GM12878 (cell line): ENCODE data around the gene DHX16. TPM values are rescaled to one million over a fixed set of nuclear protein-coding genes. Genes with fewer than 3 reads are reported as not detected.

ENCODE experiments used
- ATAC-seq: fragments of 200-7000 bp; cut with Tn5 transposase; 3 replicates; pipeline ENCODE4 v1.9.1; 2020; ENCODE audit warnings: mild to moderate bottlenecking, moderate library complexity
- BruUV-seq: library from RNA; stranded (reverse); fragments of 400-500 nt; replicated peaks from 2 replicates; lab custom pipeline; 2021; lab: Mats Ljungman, UMichigan
- CTCF ChIA-PET: fragments of 300-600 bp; sonication (Branson Sonifier 250); formaldehyde crosslinking; extraction: SDS; loops from one replicate; lab custom pipeline; 2021; ENCODE audit warnings: inconsistent platforms; lab: Yijun Ruan, JAX
- POLR2A ChIA-PET: fragments of 350-600 bp; formaldehyde crosslinking; extraction: SDS; loops from one replicate; lab custom pipeline; 2021; ENCODE audit warnings: inconsistent platforms; lab: Charles Lee
- RAD21 ChIA-PET: fragments of 300-600 bp; sonication (Branson Sonifier 250); formaldehyde crosslinking; loops from one replicate; lab custom pipeline; 2023; ENCODE audit warnings: antibody characterized with exemption; ENCODE audit not compliant: unreplicated experiment; lab: Charles Lee
- SMC1A ChIA-PET: fragments of 300-600 bp; sonication (Branson Sonifier 250); formaldehyde crosslinking; loops from one replicate; lab custom pipeline; 2023; ENCODE audit not compliant: unreplicated experiment, uncharacterized antibody; lab: Charles Lee
- DNase-seq: peaks from one replicate; pipeline ENCODE4 v3.0.0-alpha.2; 2011; ENCODE audit warnings: low read depth, low spot score
- FAIRE-seq: peaks from 3 replicates; lab custom pipeline; 2011; peaks lifted over from hg19 to GRCh38; lab: Jason Lieb, UNC
- H2AFZ ChIP-seq: 2 replicates; pipeline ENCODE4 v1.6.0; 2011; ENCODE audit warnings: low read depth, low read length, control low read depth; ENCODE audit not compliant: control insufficient read depth
- H3K27ac ChIP-seq: 2 replicates; pipeline ENCODE4 v1.5.1; 2011; ENCODE audit warnings: control low read depth; ENCODE audit not compliant: control insufficient read depth, insufficient read depth
- H3K27me3 ChIP-seq, 2 experiments: replicated peaks in 1 of 2; 2 replicates each; pipeline versions ENCODE4 v1.6.0 to v1.6.1; 2011; ENCODE audit warnings: low read length in 1 of 2; ENCODE audit not compliant: control insufficient read depth in 2 of 2, insufficient read depth in 2 of 2
- H3K36me3 ChIP-seq, 2 experiments: 2 replicates each; pipeline ENCODE4 v1.5.1; 2011; ENCODE audit warnings: low read length in 1 of 2; ENCODE audit not compliant: control insufficient read depth in 2 of 2, insufficient read depth in 2 of 2
- H3K4me1 ChIP-seq: 2 replicates; pipeline ENCODE4 v1.6.1; 2011; ENCODE audit warnings: mild to moderate bottlenecking, low read length, moderate library complexity, mixed read lengths; ENCODE audit not compliant: control insufficient read depth, insufficient read depth
- H3K4me2 ChIP-seq: 2 replicates; pipeline ENCODE4 v1.6.0; 2011; ENCODE audit warnings: control low read depth; ENCODE audit not compliant: control insufficient read depth, insufficient read depth
- H3K4me3 ChIP-seq: fragments of 200-600 bp; sonication (generic); 2 replicates; pipeline ENCODE4 v1.5.1; 2016
- H3K79me2 ChIP-seq: 2 replicates; pipeline ENCODE4 v1.6.0; 2011; ENCODE audit warnings: low read length; ENCODE audit not compliant: control insufficient read depth, insufficient read depth
- H3K9ac ChIP-seq: 2 replicates; pipeline ENCODE4 v1.8.0; 2011; ENCODE audit warnings: low read length, control low read depth, mixed read lengths; ENCODE audit not compliant: control insufficient read depth, insufficient read depth
- H3K9me3 ChIP-seq: replicated peaks from 3 replicates; pipeline ENCODE4 v1.5.1; 2011; ENCODE audit warnings: mild to moderate bottlenecking, low read length; ENCODE audit not compliant: control insufficient read depth, insufficient read depth
- H4K20me1 ChIP-seq: 2 replicates; pipeline ENCODE4 v1.6.0; 2011; ENCODE audit not compliant: control insufficient read depth, insufficient read depth
- BACH1 ChIP-seq: fragments of 450-650 bp; IDR thresholded peaks from 2 replicates; pipeline ENCODE4 v1.6.1; 2017; ENCODE audit warnings: mild to moderate bottlenecking, borderline replicate concordance
- BHLHE40 ChIP-seq, 2 experiments: fragments of 450-650 bp in 1 of 2; IDR thresholded peaks; 2 replicates each; pipeline ENCODE4 v1.6.1; 2011 to 2017; ENCODE audit warnings: low read depth in 2 of 2, borderline replicate concordance in 1 of 2, improper control_type of control experiment in 1 of 2, low read length in 1 of 2, mild to moderate bottlenecking in 1 of 2
- CBFB ChIP-seq: IDR thresholded peaks from 2 replicates; pipeline ENCODE4 v1.6.1; 2016; ENCODE audit warnings: antibody characterized with exemption, low read depth
- CREM ChIP-seq: IDR thresholded peaks from 2 replicates; pipeline ENCODE4 v1.6.1; 2014; ENCODE audit warnings: antibody characterized with exemption, low read depth
- EGR1 ChIP-seq, 2 experiments: IDR thresholded peaks; 1 replicate in 1 of 2; 2 replicates in 1 of 2; pipeline ENCODE4 v1.6.1; 2011 to 2012; ENCODE audit warnings: low read depth in 2 of 2, low read length in 2 of 2, borderline replicate concordance in 1 of 2, mild to moderate bottlenecking in 1 of 2, moderate library complexity in 1 of 2
- HDGF ChIP-seq: fragments of 450-650 bp; IDR thresholded peaks from 2 replicates; pipeline ENCODE4 v1.6.1; 2016; ENCODE audit warnings: antibody characterized with exemption
- IRF4 ChIP-seq: IDR thresholded peaks from 2 replicates; pipeline ENCODE4 v1.6.1; 2011; ENCODE audit warnings: low read depth, low read length
- KLF5 ChIP-seq: fragments of 450-650 bp; IDR thresholded peaks from 2 replicates; pipeline ENCODE4 v1.6.1; 2014; ENCODE audit warnings: mild to moderate bottlenecking; ENCODE audit not compliant: partially characterized antibody
- POLR2A ChIP-seq: IDR thresholded peaks from 2 replicates; pipeline ENCODE4 v1.6.1; 2011; ENCODE audit warnings: low read depth, mild to moderate bottlenecking, low read length
- POU2F2 ChIP-seq: IDR thresholded peaks from 3 replicates; pipeline ENCODE4 v1.6.1; 2011; ENCODE audit warnings: low read depth, mild to moderate bottlenecking, low read length, borderline replicate concordance
- RB1 ChIP-seq: fragments of 450-650 bp; formaldehyde crosslinking; IDR thresholded peaks from 2 replicates; pipeline ENCODE4 v1.6.1; 2017; ENCODE audit warnings: mild to moderate bottlenecking, borderline replicate concordance
- RELA ChIP-seq: fragments of 450-650 bp; IDR thresholded peaks from 2 replicates; pipeline ENCODE4 v1.8.0; 2014; ENCODE audit warnings: borderline replicate concordance; ENCODE audit not compliant: partially characterized antibody
- SMARCA5 ChIP-seq: fragments of 450-650 bp; IDR thresholded peaks from 2 replicates; pipeline ENCODE4 v1.6.1; 2017; ENCODE audit warnings: mild to moderate bottlenecking
- SMC3 ChIP-seq: IDR thresholded peaks from 2 replicates; pipeline ENCODE4 v1.6.1; 2011; ENCODE audit warnings: low read length, improper control_type of control experiment, borderline replicate concordance
- TARDBP ChIP-seq: IDR thresholded peaks from 2 replicates; pipeline ENCODE4 v1.6.1; 2016; ENCODE audit warnings: borderline replicate concordance
- YY1 ChIP-seq: IDR thresholded peaks from 2 replicates; pipeline ENCODE4 v1.6.1; 2011; ENCODE audit warnings: low read depth, mild to moderate bottlenecking, low read length
- ZNF207 ChIP-seq: fragments of 450-650 bp; IDR thresholded peaks from 2 replicates; pipeline ENCODE4 v1.6.1; 2014; ENCODE audit warnings: antibody characterized with exemption, mild to moderate bottlenecking, borderline replicate concordance
- WGBS: methylation state at CpG from one replicate; pipeline ENCODE4 v1.1.6; 2016; ENCODE audit warnings: low lambda C conversion rate; ENCODE audit not compliant: insufficient replicate concordance, insufficient coverage; ENCODE audit errors: missing lambda C conversion rate; 5-methylcytosine and 5-hydroxymethylcytosine counted together
- in situ Hi-C: fragments of 300-500 bp; cut with MboI; formaldehyde crosslinking; loops from 9 replicates; pipeline ENCODE4 v1.14.3; 2018; ENCODE audit warnings: mixed read lengths
- intact Hi-C: fragments of 100-400 bp; cut with micrococcal nuclease; formaldehyde crosslinking; loops from one replicate; pipeline ENCODE4 v1.14.2; 2022; ENCODE audit not compliant: unreplicated experiment
- polyA plus RNA-seq, 11 experiments: library from polyadenylated mRNA; depleted of rRNA in 4 of 11; unstranded in 6 of 11; stranded (reverse) in 5 of 11; fragments of >200 nt; fragmentation: Nextera tagmentation in 4 of 11; fragmentation: Illumina TruSeq in 1 of 11; extraction: Ambion mirVana in 4 of 11; extraction: Trizol in 1 of 11; gene quantifications; 1 replicate in 1 of 11; 2 replicates in 10 of 11; pipeline versions ENCODE4 v1.2.1 to v1.2.3, GENCODE V29; 2011 to 2016; ENCODE audit warnings: inconsistent platforms in 2 of 11, missing spikeins in 2 of 11, low read depth in 1 of 11
- total RNA-seq, 4 experiments: library from RNA; depleted of rRNA in 3 of 4; stranded (reverse); fragments of >200 nt in 3 of 4; fragmentation: Illumina TruSeq in 1 of 4; extraction: Trizol in 1 of 4; gene quantifications; 2 replicates each; pipeline versions ENCODE4 v1.2.1 to v1.2.3, GENCODE V29; 2013 to 2021
- TF ChIP-seq, protein P1 (sequence below): fragments of 450-650 bp; conservative IDR thresholded peaks from 2 replicates; pipeline ENCODE4 v1.6.1; 2017; ENCODE audit warnings: mild to moderate bottlenecking, moderate library complexity
- TF ChIP-seq, protein P2 (sequence below): fragments of 450-650 bp; IDR thresholded peaks from 2 replicates; pipeline ENCODE4 v1.6.1; 2018; ENCODE audit warnings: borderline replicate concordance, mild to moderate bottlenecking; ENCODE audit not compliant: partially characterized antibody

DHX16 gene
- total and polyA plus RNA-seq, 10 of the 15 experiments (the other 5 are each of a cell fraction or from before 2014, with no cell fraction given) = 10.1 to 41.4 (median 38.3) TPM

DNA sequence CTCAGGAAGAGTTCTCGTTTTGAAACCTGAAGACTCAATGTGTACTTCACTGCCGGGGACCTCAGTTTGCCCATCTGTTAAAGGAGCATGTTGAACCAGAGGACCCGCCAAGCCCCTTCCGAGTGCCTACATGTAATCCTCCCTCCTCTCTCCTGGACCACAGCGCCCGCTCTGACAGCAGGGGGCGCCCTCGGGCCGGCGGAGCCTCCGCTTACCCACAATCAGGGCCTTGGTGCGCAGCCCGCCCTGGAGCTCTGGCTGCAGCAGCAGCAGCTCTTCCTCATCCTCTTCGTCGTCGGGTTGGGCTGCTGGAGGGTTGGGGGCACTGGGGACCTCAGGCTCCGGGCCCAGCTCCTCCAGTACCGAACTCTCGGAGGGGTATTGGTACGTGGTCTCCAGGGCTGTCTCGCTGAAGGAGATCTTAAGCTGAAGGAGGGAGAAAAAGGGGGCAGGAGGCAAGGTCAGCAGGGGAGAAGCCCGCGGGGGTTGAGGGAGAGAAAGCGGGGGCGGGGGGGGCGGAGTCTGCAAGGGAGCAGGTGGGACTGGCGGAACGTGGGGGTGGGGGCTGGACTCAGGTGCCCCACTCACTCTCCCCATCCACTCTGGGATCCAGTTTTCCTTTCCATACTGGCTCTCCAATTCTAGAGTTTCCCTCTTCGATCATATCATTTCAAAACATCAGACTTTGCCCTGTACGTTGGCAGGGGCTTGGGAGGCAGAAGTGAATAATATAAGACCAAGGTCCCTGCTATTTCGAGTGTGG, 6.3 kb upstream of the DHX16 start:
- SMC1A ChIA-PET = interaction anchor here (0.6 to 11.3 kb wide), 17 partner anchors 9 to 401 kb away, joined by 3 to 265 read pairs (median 4); partner anchors contain the start of genes MDC1, MRPS18B, NRM and TUBB
- Histone ChIP-seq H3K36me3 (peaks cover 10 to 24% of the 10 kb centered on the region in 2 experiments), H3K79me2 (peaks cover 58% of the 10 kb centered on the region), H3K27ac (peak overlapping the region; percentile 65), H3K9ac (peak overlapping the region; percentile 73), H3K4me3 (peak overlapping the region; percentile 100), H3K4me1 (peaks cover 8% of the 10 kb centered on the region), H3K4me2 (peak overlapping the region; percentile 89), H3K9me3 (no peaks in the 10 kb centered on the region), H3K27me3 (no peaks in the 10 kb centered on the region), H4K20me1 (peaks cover 5% of the 10 kb centered on the region; the same call in 1 of the 2 replicates), H2AFZ (no peak overlapping the region)
- WGBS = 1% methylated on average over 23 of the region's 31 CpGs
- intact Hi-C loops = loop anchor here (1.0 to 2.0 kb wide), 2 partner anchors 43 to 52 kb away; no protein-coding TSS in a partner anchor
- no peak for DNase-seq
- in situ Hi-C loops = no loop called here
- POLR2A ChIA-PET = interaction anchor here (0.6 to 9.5 kb wide), 11 partner anchors 11 to 206 kb away, joined by 3 to 200 read pairs (median 3); partner anchors contain the start of genes ABCF1, DDR1, MDC1 and MRPS18B
- BruUV-seq = no TSS peak
- CTCF ChIA-PET = interaction anchor here (0.6 to 9.5 kb wide), 37 partner anchors 9 to 485 kb away, joined by 3 to 487 read pairs (median 4); partner anchors contain the start of genes FLOT1, MDC1, NRM and TUBB
- peak; percentile 80 for FAIRE-seq
- peak; percentile 79 for ATAC-seq
- RAD21 ChIA-PET = interaction anchor here (0.7 to 14.2 kb wide), 23 partner anchors 9 to 408 kb away, joined by 3 to 232 read pairs (median 4); partner anchors contain the start of genes ABCF1, MDC1, NRM and TUBB
- TF ChIP-seq EGR1 (IDR thresholded peaks at IDR 0.05; ENCODE audit: borderline replicate concordance in 1 of 2, low read depth in 2 of 2, low read length in 2 of 2) (peak in 1 of 2 experiments; percentile 93; a peak in 2 of 3 replicates), CBFB (peak; percentile 89), POU2F2 (0 out of 3 replicates have a peak, but pooled peaks have one; percentile 24), SMC3 (peak; percentile 97), POLR2A (0 out of 2 replicates have a peak, but pooled peaks have one; percentile 29), IRF4 (no peak), TARDBP (peak; percentile 22; the same call in 1 of the 2 replicates), BHLHE40 (IDR thresholded peaks at IDR 0.05; ENCODE audit: borderline replicate concordance in 1 of 2, low read depth in 2 of 2, low read length in 1 of 2) (peak in 1 of 2 experiments; percentile 45; a peak in 1 of 4 replicates), ZNF207 (0 out of 2 replicates have a peak, but pooled peaks have one; percentile 53), RELA (peak; percentile 47), CREM (0 out of 2 replicates have a peak, but pooled peaks have one; percentile 10), BACH1 (0 out of 2 replicates have a peak, but pooled peaks have one; percentile 21), SMARCA5 (peak; percentile 92), YY1 (peak; percentile 86), RB1 (peak; percentile 84; the same call in 1 of the 2 replicates), KLF5 (peak; percentile 34), HDGF (peak; percentile 74; the same call in 1 of the 2 replicates)
- TF ChIP-seq, protein P1, sequence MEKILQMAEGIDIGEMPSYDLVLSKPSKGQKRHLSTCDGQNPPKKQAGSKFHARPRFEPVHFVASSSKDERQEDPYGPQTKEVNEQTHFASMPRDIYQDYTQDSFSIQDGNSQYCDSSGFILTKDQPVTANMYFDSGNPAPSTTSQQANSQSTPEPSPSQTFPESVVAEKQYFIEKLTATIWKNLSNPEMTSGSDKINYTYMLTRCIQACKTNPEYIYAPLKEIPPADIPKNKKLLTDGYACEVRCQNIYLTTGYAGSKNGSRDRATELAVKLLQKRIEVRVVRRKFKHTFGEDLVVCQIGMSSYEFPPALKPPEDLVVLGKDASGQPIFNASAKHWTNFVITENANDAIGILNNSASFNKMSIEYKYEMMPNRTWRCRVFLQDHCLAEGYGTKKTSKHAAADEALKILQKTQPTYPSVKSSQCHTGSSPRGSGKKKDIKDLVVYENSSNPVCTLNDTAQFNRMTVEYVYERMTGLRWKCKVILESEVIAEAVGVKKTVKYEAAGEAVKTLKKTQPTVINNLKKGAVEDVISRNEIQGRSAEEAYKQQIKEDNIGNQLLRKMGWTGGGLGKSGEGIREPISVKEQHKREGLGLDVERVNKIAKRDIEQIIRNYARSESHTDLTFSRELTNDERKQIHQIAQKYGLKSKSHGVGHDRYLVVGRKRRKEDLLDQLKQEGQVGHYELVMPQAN = peak; percentile 65
- TF ChIP-seq, protein P2, sequence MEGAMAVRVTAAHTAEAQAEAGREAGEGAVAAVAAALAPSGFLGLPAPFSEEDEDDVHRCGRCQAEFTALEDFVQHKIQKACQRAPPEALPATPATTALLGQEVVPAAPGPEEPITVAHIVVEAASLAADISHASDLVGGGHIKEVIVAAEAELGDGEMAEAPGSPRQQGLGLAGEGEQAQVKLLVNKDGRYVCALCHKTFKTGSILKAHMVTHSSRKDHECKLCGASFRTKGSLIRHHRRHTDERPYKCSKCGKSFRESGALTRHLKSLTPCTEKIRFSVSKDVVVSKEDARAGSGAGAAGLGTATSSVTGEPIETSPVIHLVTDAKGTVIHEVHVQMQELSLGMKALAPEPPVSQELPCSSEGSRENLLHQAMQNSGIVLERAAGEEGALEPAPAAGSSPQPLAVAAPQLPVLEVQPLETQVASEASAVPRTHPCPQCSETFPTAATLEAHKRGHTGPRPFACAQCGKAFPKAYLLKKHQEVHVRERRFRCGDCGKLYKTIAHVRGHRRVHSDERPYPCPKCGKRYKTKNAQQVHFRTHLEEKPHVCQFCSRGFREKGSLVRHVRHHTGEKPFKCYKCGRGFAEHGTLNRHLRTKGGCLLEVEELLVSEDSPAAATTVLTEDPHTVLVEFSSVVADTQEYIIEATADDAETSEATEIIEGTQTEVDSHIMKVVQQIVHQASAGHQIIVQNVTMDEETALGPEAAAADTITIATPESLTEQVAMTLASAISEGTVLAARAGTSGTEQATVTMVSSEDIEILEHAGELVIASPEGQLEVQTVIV = no peak
